Activated gamma-delta T cell treated with Interleukin-2 at 50 U/mL for 16 hours (primary cell): ENCODE results near the gene ALK.

Source experiments
- DNase-seq: peaks from one replicate; pipeline ENCODE4 v3.0.0-alpha.2; 2020

Gene ALK

GRCh38 chr2:29598978-29599377 lies 322.4 kb downstream of the ALK start:
- no peak for DNase-seq

GRCh38 chr2:29597035-29597434 lies 324.4 kb downstream of the ALK start:
- no peak for DNase-seq

- no peak for DNase-seq
Measured at GRCh38 chr2:29596584-29596983, 324.8 kb downstream of the ALK start.

- no peak for DNase-seq
Measured at GRCh38 chr2:29591600-29591999, 329.8 kb downstream of the ALK start.

- DNase-seq: no peak
Measured at GRCh38 chr2:29590211-29590610, 331.2 kb downstream of the ALK start.

- DNase-seq: no peak
Measured at GRCh38 chr2:29589440-29590103, 331.8 kb downstream of the ALK start.

- no peak for DNase-seq
Measured at GRCh38 chr2:29587402-29588190, 333.8 kb downstream of the ALK start.

- no peak for DNase-seq
Measured at GRCh38 chr2:29586919-29587318, 334.5 kb downstream of the ALK start.

GRCh38 chr2:29583548-29584156 lies 337.7 kb downstream of the ALK start:
- no peak for DNase-seq

- no peak for DNase-seq
Measured at GRCh38 chr2:29583104-29583503, 338.3 kb downstream of the ALK start.

- no peak for DNase-seq
Measured at GRCh38 chr2:29582062-29582461, 339.3 kb downstream of the ALK start.

GRCh38 chr2:29580223-29580622 lies 341.2 kb downstream of the ALK start:
- no peak for DNase-seq

GRCh38 chr2:29579495-29580169 lies 341.8 kb downstream of the ALK start:
- no peak for DNase-seq

GRCh38 chr2:29578084-29578598 lies 343.2 kb downstream of the ALK start:
- no peak for DNase-seq

GRCh38 chr2:29576231-29576630 lies 345.2 kb downstream of the ALK start:
- no peak for DNase-seq

GRCh38 chr2:29575370-29575890 lies 346.0 kb downstream of the ALK start:
- DNase-seq: no peak

GRCh38 chr2:29573612-29574011 lies 347.8 kb downstream of the ALK start:
- no peak for DNase-seq

GRCh38 chr2:29573147-29573546 lies 348.2 kb downstream of the ALK start:
- no peak for DNase-seq

GRCh38 chr2:29570539-29570938 lies 350.8 kb downstream of the ALK start:
- no peak for DNase-seq

GRCh38 chr2:29567906-29568520 lies 353.4 kb downstream of the ALK start:
- no peak for DNase-seq

- no peak for DNase-seq
Measured at GRCh38 chr2:29563697-29564096, 357.7 kb downstream of the ALK start.

GRCh38 chr2:29562896-29563295 lies 358.5 kb downstream of the ALK start:
- DNase-seq: no peak

- DNase-seq: no peak
Measured at GRCh38 chr2:29562319-29562718, 359.1 kb downstream of the ALK start.
